H9 (cell line): ENCODE data around the gene WDR48. TPM values are rescaled to one million over a fixed set of nuclear protein-coding genes. Genes with fewer than 3 reads are reported as not detected.

Source experiments
- DNase-seq: peaks from one replicate; pipeline ENCODE4 v3.0.0-alpha.2; 2017
- H2AFZ ChIP-seq: one replicate; pipeline ENCODE4 v1.6.1; 2013; ENCODE audit warnings: mild to moderate bottlenecking, low read length, control low read depth, moderate library complexity
- H2AK5ac ChIP-seq: 2 replicates; pipeline ENCODE4 v1.6.1; 2013; ENCODE audit warnings: low read length, control low read depth, mixed read lengths; ENCODE audit not compliant: insufficient read length
- H2BK120ac ChIP-seq: one replicate; pipeline ENCODE4 v1.6.1; 2013; ENCODE audit warnings: low read depth, mild to moderate bottlenecking, low read length, control low read depth, inconsistent platforms; ENCODE audit not compliant: poor library complexity, severe bottlenecking
- H2BK12ac ChIP-seq: 2 replicates; pipeline ENCODE4 v1.6.1; 2013; ENCODE audit warnings: low read length, control low read depth, mixed read lengths, low read depth; ENCODE audit not compliant: insufficient read length
- H2BK15ac ChIP-seq: 2 replicates; pipeline ENCODE4 v1.6.1; 2013; ENCODE audit warnings: low read depth, low read length, control low read depth
- H2BK20ac ChIP-seq: one replicate; pipeline ENCODE4 v1.6.1; 2013; ENCODE audit warnings: low read depth, mild to moderate bottlenecking, low read length, control low read depth, inconsistent platforms; ENCODE audit not compliant: poor library complexity, severe bottlenecking
- H2BK5ac ChIP-seq: 2 replicates; pipeline ENCODE4 v1.6.1; 2013; ENCODE audit warnings: low read length, control low read depth, mixed read lengths; ENCODE audit not compliant: insufficient read length
- H3K14ac ChIP-seq: 2 replicates; pipeline ENCODE4 v1.6.1; 2013; ENCODE audit warnings: low read length, control low read depth; ENCODE audit not compliant: insufficient read depth
- H3K18ac ChIP-seq: 2 replicates; pipeline ENCODE4 v1.6.1; 2013; ENCODE audit warnings: low read depth, mild to moderate bottlenecking, mixed read lengths, low read length, control low read depth; ENCODE audit not compliant: insufficient read length
- H3K23ac ChIP-seq: 2 replicates; pipeline ENCODE4 v1.6.1; 2013; ENCODE audit warnings: low read length, control low read depth, mixed read lengths, low read depth; ENCODE audit not compliant: insufficient read length
- H3K23me2 ChIP-seq: 2 replicates; pipeline ENCODE4 v1.6.1; 2013; ENCODE audit warnings: low read depth, mild to moderate bottlenecking, mixed read lengths, low read length, control low read depth; ENCODE audit not compliant: insufficient read length, poor library complexity, severe bottlenecking
- H3K27ac ChIP-seq: 2 replicates; pipeline ENCODE4 v1.5.1; 2013; ENCODE audit warnings: low read length, control low read depth, mixed read lengths, low read depth; ENCODE audit not compliant: insufficient read length
- H3K27me3 ChIP-seq: 2 replicates; pipeline ENCODE4 v1.6.1; 2013; ENCODE audit warnings: low read length, control low read depth, inconsistent platforms; ENCODE audit not compliant: insufficient read depth
- H3K4ac ChIP-seq: 2 replicates; pipeline ENCODE4 v1.6.1; 2013; ENCODE audit warnings: low read depth, mild to moderate bottlenecking, control low read depth, inconsistent platforms, low read length, moderate library complexity
- H3K4me1 ChIP-seq: 2 replicates; pipeline ENCODE4 v1.6.1; 2013; ENCODE audit warnings: low read length, control low read depth, inconsistent platforms; ENCODE audit not compliant: insufficient read depth
- H3K4me2 ChIP-seq: 2 replicates; pipeline ENCODE4 v1.6.1; 2013; ENCODE audit warnings: low read length, control low read depth, mixed read lengths; ENCODE audit not compliant: insufficient read length, insufficient read depth
- H3K56ac ChIP-seq: 2 replicates; pipeline ENCODE4 v1.6.1; 2013; ENCODE audit warnings: low read depth, mild to moderate bottlenecking, mixed read lengths, low read length, control low read depth; ENCODE audit not compliant: insufficient read length
- H3K79me1 ChIP-seq: 2 replicates; pipeline ENCODE4 v1.6.1; 2013; ENCODE audit warnings: low read depth, mild to moderate bottlenecking, moderate library complexity, low read length, control low read depth, inconsistent platforms; ENCODE audit not compliant: insufficient read depth, poor library complexity, severe bottlenecking
- H3K79me2 ChIP-seq: 2 replicates; pipeline ENCODE4 v1.6.1; 2013; ENCODE audit warnings: low read length, control low read depth, inconsistent platforms; ENCODE audit not compliant: insufficient read depth
- H3K9ac ChIP-seq: 2 replicates; pipeline ENCODE4 v1.6.1; 2013; ENCODE audit warnings: low read length, control low read depth, mixed read lengths; ENCODE audit not compliant: insufficient read length; ENCODE audit errors: extremely low read depth
- H3K9me3 ChIP-seq: one replicate; pipeline ENCODE4 v1.6.1; 2013; ENCODE audit warnings: low read depth, low read length, inconsistent platforms; ENCODE audit not compliant: control insufficient read depth
- H3T11ph ChIP-seq: one replicate; pipeline ENCODE4 v1.6.1; 2013; ENCODE audit warnings: mild to moderate bottlenecking, low read length, control low read depth, inconsistent platforms
- H4K20me1 ChIP-seq: one replicate; pipeline ENCODE4 v1.6.1; 2013; ENCODE audit not compliant: control insufficient read depth, insufficient read length, insufficient read depth
- H4K5ac ChIP-seq: 2 replicates; pipeline ENCODE4 v1.6.1; 2013; ENCODE audit warnings: low read depth, mild to moderate bottlenecking, mixed read lengths, low read length, control low read depth; ENCODE audit not compliant: insufficient read length
- H4K8ac ChIP-seq: replicated peaks from 2 replicates; pipeline ENCODE4 v1.6.1; 2013; ENCODE audit warnings: low read length, control low read depth, mixed read lengths, low read depth; ENCODE audit not compliant: insufficient read length
- H4K91ac ChIP-seq: 2 replicates; pipeline ENCODE4 v1.6.1; 2013; ENCODE audit warnings: low read depth, mild to moderate bottlenecking, moderate library complexity, mixed read lengths, low read length, control low read depth; ENCODE audit not compliant: insufficient read length
- H3K27ac Mint-ChIP-seq, 3 experiments: 2 replicates in 2 of 3; 3 replicates in 1 of 3; pipeline ENCODE4 v1.8.0; 2020 to 2021; ENCODE audit warnings: mixed read lengths in 3 of 3, mild to moderate bottlenecking in 1 of 3, moderate library complexity in 1 of 3
- H3K27me3 Mint-ChIP-seq: 2 replicates; pipeline ENCODE4 v1.8.0; 2021; ENCODE audit warnings: low read depth, mild to moderate bottlenecking, moderate library complexity, mixed read lengths
- H3K36me3 Mint-ChIP-seq, 3 experiments: 2 replicates in 2 of 3; 3 replicates in 1 of 3; pipeline ENCODE4 v1.8.0; 2020 to 2021; ENCODE audit warnings: low read depth in 3 of 3, mixed read lengths in 3 of 3; ENCODE audit not compliant: insufficient read depth in 1 of 3
- H3K4me1 Mint-ChIP-seq, 2 experiments: 2 replicates each; pipeline ENCODE4 v1.8.0; 2020; ENCODE audit warnings: mixed read lengths in 2 of 2
- H3K4me3 Mint-ChIP-seq, 2 experiments: 2 replicates in 1 of 2; 3 replicates in 1 of 2; pipeline ENCODE4 v1.8.0; 2020 to 2021; ENCODE audit warnings: mild to moderate bottlenecking in 2 of 2, mixed read lengths in 2 of 2, moderate library complexity in 1 of 2
- H3K9me3 Mint-ChIP-seq, 2 experiments: 2 replicates in 1 of 2; 3 replicates in 1 of 2; pipeline ENCODE4 v1.8.0; 2020; ENCODE audit warnings: mild to moderate bottlenecking in 2 of 2, mixed read lengths in 2 of 2, moderate library complexity in 1 of 2
- WGBS: extraction: QIAGEN DNeasy Blood & Tissue Kit; methylation state at CpG from one replicate; pipeline ENCODE4 v1.1.7; 2013; ENCODE audit warnings: missing lambda C conversion rate, low lambda C conversion rate, mixed read lengths; ENCODE audit not compliant: insufficient read length; ENCODE audit errors: extremely low coverage; 5-methylcytosine and 5-hydroxymethylcytosine counted together
- total RNA-seq: library from RNA; stranded (reverse); gene quantifications from 2 replicates; pipeline ENCODE4 v1.2.1, GENCODE V29; 2021
- TF ChIP-seq, protein P1 (sequence below): fragments of 200-600 bp; sonication (generic); conservative IDR thresholded peaks from 3 replicates; pipeline ENCODE4 v1.8.0; 2021; ENCODE audit warnings: antibody characterized with exemption, mild to moderate bottlenecking

WDR48 gene
- total RNA-seq, 1 experiment from 2014 or later, result 52.7 TPM

DNA sequence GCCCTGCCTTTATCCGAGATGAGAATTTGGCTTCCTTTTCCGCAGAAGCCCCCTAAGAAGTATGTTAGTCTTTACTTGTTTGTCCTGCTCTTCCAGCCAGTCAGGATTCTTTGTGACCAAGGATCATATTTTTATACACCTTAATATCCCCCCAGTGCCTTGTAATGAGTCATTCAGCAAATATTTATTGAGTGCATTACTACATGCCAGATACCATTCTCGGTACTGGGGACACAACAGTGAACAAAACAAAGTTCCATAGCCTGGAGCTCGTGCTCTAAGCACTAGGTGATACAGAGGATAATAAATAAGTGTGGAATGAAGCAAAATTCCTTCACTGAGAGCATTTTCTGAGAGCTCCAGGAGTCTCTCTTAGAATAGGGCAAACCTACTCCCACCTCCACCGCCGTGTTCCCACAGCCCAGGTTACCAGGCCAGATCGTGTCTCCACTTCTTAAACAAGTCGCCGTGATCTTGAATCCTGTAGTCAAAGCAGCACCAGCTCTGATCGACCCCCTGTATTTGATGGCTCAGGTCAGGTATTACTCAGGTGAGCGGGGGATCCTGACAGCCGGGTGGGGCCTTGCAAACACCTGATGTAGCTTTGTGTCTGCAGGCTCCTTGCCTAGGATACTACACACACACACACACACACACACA lies 74.2 kb downstream of the WDR48 start:
- Histone ChIP-seq H3K27me3 (no peaks in the 10 kb centered on the region), H3K4me1 (no peaks in the 10 kb centered on the region; the same call in 1 of the 2 replicates), H3K27ac (no peak overlapping the region), H3K23ac (no peak overlapping the region), H4K91ac (no peak overlapping the region), H3K4me2 (no peak overlapping the region), H3K18ac (no peak overlapping the region), H3K56ac (no peak overlapping the region), H4K5ac (no peak overlapping the region), H3K23me2 (no peaks in the 10 kb centered on the region), H2AFZ (no peak overlapping the region), H3T11ph (no peak overlapping the region), H4K20me1 (peaks cover 2% of the 10 kb centered on the region), H2BK20ac (no peak overlapping the region), H2AK5ac (no peak overlapping the region), H3K9ac (no peak overlapping the region), H2BK12ac (no peak overlapping the region), H3K4ac (no peak overlapping the region), H2BK120ac (no peak overlapping the region), H4K8ac (no peak overlapping the region), H3K79me2 (no peaks in the 10 kb centered on the region), H3K79me1 (no peaks in the 10 kb centered on the region), H3K9me3 (no peaks in the 10 kb centered on the region), H2BK15ac (no peak overlapping the region), H2BK5ac (no peak overlapping the region), H3K14ac (no peak overlapping the region)
- Mint-ChIP-seq H3K4me3 (no peak overlapping the region), H3K27ac (no peak overlapping the region; a peak in 1 of 7 replicates), H3K27me3 (peaks cover 1% of the 10 kb centered on the region; the same call in 1 of the 2 replicates), H3K36me3 (no peaks in the 10 kb centered on the region), H3K9me3 (no peaks in the 10 kb centered on the region), H3K4me1 (peaks cover 10% of the 10 kb centered on the region in 2 experiments)
- TF ChIP-seq, protein P1, sequence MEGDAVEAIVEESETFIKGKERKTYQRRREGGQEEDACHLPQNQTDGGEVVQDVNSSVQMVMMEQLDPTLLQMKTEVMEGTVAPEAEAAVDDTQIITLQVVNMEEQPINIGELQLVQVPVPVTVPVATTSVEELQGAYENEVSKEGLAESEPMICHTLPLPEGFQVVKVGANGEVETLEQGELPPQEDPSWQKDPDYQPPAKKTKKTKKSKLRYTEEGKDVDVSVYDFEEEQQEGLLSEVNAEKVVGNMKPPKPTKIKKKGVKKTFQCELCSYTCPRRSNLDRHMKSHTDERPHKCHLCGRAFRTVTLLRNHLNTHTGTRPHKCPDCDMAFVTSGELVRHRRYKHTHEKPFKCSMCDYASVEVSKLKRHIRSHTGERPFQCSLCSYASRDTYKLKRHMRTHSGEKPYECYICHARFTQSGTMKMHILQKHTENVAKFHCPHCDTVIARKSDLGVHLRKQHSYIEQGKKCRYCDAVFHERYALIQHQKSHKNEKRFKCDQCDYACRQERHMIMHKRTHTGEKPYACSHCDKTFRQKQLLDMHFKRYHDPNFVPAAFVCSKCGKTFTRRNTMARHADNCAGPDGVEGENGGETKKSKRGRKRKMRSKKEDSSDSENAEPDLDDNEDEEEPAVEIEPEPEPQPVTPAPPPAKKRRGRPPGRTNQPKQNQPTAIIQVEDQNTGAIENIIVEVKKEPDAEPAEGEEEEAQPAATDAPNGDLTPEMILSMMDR, result no peak
- no peak for DNase-seq
- no CpG with 5 or more reads among the region's 12 CpGs for WGBS
